Fibroblast of peridontal ligament (primary cell): ENCODE data around the gene RALGAPB.
"Not testable (repeated sequence)": the region's sequence is repeated elsewhere in the genome, so short reads cannot be mapped to it uniquely, and the experiment has no call there.

Experiments
- DNase-seq: peaks from one replicate; pipeline ENCODE4 v3.0.0-alpha.2; 2010; ENCODE audit errors: extremely low read depth

The RALGAPB gene

GRCh38 chr20:38447251-38447661 lies 25.4 kb upstream of the RALGAPB start:
- no peak for DNase-seq

- no peak for DNase-seq
These were observed 24.5 kb upstream of the RALGAPB start for GRCh38 chr20:38447931-38448675.

- no peak for DNase-seq
These were observed 23.6 kb upstream of the RALGAPB start for GRCh38 chr20:38449046-38449445.

- no peak for DNase-seq
These were observed 22.1 kb upstream of the RALGAPB start for GRCh38 chr20:38450412-38450975.

- DNase-seq: peak; percentile 58
These were observed 19.6 kb upstream of the RALGAPB start for GRCh38 chr20:38452880-38453624.

GRCh38 chr20:38453941-38454340 lies 18.7 kb upstream of the RALGAPB start:
- no peak for DNase-seq

- DNase-seq: no peak
These were observed 17.8 kb upstream of the RALGAPB start for GRCh38 chr20:38454556-38455473.

- DNase-seq: no peak
These were observed 14.3 kb upstream of the RALGAPB start for GRCh38 chr20:38458314-38458713.

- DNase-seq: peak; percentile 31
These were observed 12.5 kb upstream of the RALGAPB start for GRCh38 chr20:38460040-38460623.

- DNase-seq: not testable (repeated sequence)
These were observed 12.0 kb upstream of the RALGAPB start for GRCh38 chr20:38460631-38461030.

GRCh38 chr20:38461167-38461566 lies 11.5 kb upstream of the RALGAPB start:
- DNase-seq: not testable (repeated sequence)

- DNase-seq: not testable (repeated sequence)
These were observed 11.1 kb upstream of the RALGAPB start for GRCh38 chr20:38461569-38461968.

GRCh38 chr20:38466171-38466570 lies 6.5 kb upstream of the RALGAPB start:
- no peak for DNase-seq

GRCh38 chr20:38466983-38467382 lies 5.7 kb upstream of the RALGAPB start:
- DNase-seq: no peak

GRCh38 chr20:38471245-38471644 lies 1.4 kb upstream of the RALGAPB start:
- DNase-seq: no peak

GRCh38 chr20:38471987-38472512 lies 593 bp upstream of the RALGAPB start:
- DNase-seq: no peak

- DNase-seq: peak; percentile 18
These were observed 738 bp downstream of the RALGAPB start for GRCh38 chr20:38473367-38473795.

GRCh38 chr20:38477747-38478146 lies 5.1 kb downstream of the RALGAPB start:
- no peak for DNase-seq

GRCh38 chr20:38479596-38479995 lies 7.0 kb downstream of the RALGAPB start:
- no peak for DNase-seq

- no peak for DNase-seq
These were observed 12.4 kb downstream of the RALGAPB start for GRCh38 chr20:38485041-38485440.

- DNase-seq: no peak
These were observed 16.5 kb downstream of the RALGAPB start for GRCh38 chr20:38489181-38489580.
